NAMALWA (cell line): Measurements from ENCODE around the gene CFL2.
A peak's percentile ranks its signal among the peaks of the same experiment; 100 is the strongest.

Experiments used
- DNase-seq: peaks from one replicate; pipeline ENCODE4 v3.0.0-alpha.2; 2015; ENCODE audit warnings: low spot score

CFL2 gene

DNA sequence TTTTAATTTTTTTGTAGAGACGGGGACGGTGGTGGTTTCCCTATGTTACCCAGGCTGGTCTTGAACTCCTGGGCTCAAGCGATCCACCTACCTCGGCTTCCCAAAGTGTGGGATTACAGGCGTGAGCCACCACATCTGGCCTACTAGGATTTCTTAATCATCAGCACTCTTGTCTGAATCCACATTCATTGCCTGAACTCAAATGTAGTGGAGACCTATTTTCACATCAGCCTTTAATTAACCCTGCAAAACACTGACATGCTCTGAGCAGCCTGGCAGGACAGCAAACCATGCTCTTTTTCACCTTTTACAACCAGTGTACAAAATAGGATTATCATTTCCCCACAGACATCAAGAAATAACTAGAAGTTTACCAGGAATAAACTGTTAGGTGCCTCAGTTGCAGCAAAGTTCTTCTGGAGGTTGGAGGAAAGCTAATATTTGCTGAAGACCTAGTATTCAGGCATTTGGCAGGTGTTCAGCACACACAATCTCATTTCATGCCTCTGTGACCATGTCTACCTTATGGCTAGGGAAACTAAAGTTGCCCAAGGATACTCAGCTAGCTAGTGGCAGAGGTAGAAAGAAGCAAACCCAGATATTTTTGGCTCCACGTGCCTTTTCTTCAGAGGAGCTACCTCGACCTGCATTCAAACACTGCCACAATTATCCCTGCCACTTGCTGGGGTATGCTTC, 37.7 kb downstream of the CFL2 start:
- no peak for DNase-seq

DNA sequence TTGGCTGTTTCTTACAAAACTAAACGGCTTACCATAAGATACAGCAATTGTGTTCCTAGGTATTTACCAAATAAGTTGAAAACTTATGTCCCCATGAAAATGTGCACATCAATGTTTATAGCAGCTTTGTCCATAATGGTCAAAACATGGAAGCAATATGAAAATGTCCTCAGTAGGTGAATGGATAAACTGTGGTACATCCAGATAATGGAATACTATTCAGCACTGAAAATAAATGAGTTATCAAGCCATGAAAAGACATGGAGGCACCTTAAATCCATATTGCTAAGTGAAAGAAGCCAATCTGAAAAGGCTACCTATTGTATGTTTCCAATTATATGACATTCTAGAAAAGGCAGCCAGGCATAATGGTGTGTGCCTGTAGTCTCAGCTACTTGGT, 40.7 kb downstream of the CFL2 start:
- no peak for DNase-seq

DNA sequence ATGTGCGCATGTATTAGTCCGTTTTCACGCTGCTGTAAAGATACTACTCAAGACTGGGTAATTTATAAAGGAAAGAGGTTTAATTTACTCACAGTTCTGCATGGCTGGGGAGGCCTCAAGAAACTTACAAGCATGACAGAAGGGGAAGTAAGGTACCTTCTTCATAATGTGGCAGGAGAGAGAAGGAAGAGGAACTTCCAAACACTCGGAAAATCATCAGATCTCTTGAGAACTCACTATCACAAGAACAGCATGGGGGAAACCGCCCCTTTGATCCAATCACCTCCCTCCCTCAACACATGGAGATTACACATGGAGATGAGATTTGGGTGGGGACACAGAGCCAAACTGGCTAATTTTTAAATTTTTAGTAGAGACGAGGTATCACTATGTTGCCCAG, 42.7 kb downstream of the CFL2 start:
- no peak for DNase-seq

DNA sequence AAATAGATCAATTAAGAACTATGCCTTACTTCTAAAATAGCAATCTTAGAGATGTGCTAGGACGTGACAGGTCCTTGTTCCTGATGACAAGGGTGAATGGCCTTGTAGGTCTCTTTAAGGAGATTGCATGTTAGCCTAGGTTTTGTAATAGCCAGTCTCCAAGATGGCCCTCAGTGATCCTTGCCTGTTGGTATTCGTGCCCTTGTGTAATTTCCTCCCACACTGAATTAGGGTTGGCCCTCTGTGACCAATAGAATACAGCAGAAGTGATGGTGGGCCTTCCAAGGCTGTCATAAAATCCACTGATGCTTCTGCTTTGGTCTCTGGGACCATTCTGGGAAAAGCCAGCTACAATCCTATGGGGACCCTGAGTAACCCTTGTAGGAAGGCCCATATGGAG, 46.3 kb downstream of the CFL2 start:
- no peak for DNase-seq

DNA sequence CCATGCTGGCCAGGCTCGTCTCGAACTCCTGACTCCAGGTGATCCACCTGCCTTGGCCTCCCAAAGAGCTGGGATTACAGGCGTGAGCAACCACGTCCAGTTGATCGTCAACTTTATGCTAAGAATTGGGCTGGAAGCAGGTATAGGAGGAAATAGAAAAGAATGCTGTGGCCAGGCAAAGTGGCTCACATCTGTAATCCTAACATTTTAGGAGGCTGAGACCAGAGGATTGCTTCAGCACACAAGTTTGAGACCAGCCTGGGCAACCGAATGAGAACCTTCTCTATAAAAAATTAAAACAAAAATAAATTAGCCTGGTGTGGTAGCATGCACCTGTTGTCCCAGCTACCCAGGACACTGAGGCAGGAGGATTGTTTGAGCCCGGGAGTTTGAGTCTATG, 47.4 kb downstream of the CFL2 start:
- DNase-seq, result no peak

DNA sequence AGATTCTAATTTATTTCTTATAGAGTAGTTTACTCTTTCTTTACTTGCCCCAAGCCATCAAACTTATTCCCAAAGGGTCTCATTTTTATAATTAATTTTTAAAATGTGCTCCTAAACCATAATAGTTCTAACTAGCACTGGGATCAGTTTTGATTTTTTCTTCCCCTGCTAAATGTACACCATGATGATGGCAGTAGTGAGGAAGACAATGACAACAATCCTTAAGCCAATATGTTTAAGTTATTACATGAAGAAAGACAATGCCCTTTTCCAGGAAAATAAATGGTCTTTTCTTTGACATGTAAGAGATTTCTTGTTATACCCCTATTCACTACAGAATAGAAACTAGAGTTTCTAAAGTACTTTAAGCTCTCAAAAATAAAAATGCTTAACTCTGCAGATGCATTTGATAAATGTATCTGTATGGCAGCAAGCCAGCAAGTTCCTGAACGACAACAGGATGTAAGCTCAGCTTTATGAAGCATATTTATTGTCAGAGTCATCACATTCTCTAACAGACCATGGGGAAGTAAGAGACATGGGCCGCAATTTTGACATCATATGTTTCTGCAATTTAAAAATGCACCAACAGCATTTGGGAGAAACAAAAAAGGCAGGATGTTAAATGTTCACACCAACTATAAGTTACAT, 48.5 kb downstream of the CFL2 start:
- peak; percentile 4 for DNase-seq

DNA sequence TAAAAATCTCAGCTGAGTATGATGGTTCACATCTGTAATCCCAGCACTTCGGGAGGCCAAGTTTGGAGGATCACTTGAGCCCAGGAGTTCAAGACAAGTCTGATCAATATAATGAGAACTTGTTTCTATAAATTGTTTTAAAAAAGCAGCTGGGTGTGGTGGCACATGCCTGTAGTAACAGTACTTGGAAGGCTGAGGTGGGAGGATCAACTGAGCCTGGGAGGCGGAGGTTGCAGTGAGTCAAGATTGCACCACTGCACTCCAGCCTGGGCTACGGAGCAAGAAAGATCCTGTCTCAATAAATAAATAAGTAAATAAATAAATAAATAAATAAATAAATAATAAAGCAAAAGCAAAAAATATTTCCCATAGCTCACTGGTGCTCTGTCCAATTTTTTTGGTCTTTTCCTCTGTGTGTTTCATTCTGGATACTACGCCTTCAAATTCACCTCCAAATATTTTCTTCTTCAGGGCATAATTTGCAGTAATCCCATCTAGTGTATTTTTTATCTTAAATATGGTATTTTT, 51.8 kb downstream of the CFL2 start:
- no peak for DNase-seq

DNA sequence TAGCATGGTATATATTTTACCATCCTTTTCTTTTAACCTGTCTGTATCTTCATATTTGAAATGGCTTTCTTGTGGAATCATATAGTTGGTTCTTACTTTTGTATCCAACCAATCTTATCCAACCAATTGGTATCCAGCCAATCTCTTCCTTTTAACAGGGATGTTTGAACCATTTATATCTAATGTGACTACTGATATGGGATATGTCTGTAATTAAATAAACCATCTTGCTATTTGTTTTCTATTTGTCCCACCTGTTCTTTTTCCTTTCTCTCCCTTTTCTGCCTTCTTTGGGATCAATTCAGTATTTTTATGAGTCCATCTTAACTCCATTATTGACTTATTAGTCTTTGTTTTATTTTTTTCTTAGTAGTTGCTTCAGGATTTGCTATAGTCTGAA, 53.6 kb downstream of the CFL2 start:
- DNase-seq, result no peak
